HG02798 (cell line): ENCODE data around the gene COASY.
"Not testable (repeated sequence)": the region's sequence is repeated elsewhere in the genome, so short reads cannot be mapped to it uniquely, and the experiment has no call there.

Experiments
- ATAC-seq: cut with Tn5 transposase; IDR thresholded peaks from one replicate; pipeline ENCODE4 v1.9.1; 2021; ENCODE audit warnings: mild to moderate bottlenecking; ENCODE audit not compliant: unreplicated experiment, poor library complexity

The COASY gene

DNA sequence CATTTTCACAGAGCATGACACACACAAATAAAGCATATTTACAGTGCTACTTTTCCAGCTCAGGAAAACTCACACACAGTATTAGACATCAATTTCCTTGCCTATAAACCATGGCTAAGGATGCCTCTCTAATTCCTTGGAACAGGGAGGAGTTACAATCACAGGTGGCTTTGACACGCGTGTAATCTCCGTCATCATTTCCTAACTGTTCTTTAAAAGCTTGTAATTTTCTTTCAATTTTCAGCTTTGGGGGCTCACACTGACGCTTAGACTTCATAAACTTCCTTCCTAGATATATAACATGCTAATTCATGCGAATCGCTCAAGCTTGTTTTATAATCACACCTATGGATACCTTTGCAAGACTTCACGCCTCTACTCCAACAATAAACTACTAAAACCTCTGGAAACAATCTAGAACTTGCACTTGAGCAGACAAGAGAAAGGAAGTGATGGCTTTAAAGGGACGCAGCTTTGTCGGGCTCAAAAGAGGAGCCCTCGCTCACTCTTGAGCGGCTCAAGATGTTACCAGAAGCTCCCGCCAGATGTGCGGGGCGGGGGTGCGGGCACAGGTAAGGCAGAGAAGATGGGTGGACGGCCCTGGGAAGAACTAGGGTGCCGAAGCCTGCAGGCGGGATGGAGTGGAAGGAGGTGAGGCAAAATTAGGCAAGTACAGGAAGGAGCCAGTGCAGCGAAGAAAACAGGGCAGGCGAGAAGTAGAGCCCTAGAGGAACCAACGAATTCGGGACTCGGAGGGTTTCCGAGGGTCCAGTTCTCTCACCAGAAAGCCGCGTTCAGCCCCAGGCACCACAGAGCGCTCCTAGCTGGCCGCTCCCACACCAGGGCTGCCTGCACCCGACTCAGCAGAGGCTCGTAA, 46.6 kb downstream of the COASY start:
- ATAC-seq = peak; percentile 29

DNA sequence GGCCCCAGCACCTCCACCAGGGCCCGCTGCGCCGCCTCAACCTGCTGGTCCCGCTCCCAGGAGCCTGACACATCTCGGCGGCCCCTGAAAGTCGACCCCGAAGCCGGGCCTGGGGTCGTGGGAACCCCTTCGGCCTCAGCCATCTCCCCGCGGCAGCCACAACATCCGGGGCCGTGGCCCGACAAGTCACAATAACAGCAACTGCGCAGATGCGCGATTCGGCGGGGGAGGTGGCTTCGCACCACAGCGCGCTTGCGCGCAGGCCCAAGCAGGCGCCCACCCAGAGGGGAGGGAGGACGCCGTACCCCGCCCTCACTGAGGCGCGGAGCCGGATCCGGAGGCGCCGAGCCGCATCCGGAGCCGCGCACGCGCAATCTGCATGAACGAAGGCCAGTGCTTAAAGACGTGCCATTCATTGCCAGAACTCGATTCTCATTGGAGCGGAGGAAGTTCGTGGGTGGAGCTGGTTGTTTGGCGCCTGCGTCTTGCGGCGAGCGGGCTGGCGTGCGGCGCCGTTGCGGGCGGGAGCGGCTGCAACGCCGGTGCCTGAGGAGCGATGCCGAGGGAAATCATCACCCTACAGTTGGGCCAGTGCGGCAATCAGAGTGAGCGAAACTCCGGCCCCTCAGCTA, 47.4 kb downstream of the COASY start, which contains the start of the genes RETREG3 and TUBG1:
TSS of gene RETREG3 (minus strand) at position 193 of the 632 bp plus-strand sequence. CDS start at position 143, 50 bp downstream.
TSS of gene TUBG1 (plus strand) at position 502 of the 632 bp plus-strand sequence. CDS start at position 557, 55 bp downstream.
- peak; percentile 96 for ATAC-seq

DNA sequence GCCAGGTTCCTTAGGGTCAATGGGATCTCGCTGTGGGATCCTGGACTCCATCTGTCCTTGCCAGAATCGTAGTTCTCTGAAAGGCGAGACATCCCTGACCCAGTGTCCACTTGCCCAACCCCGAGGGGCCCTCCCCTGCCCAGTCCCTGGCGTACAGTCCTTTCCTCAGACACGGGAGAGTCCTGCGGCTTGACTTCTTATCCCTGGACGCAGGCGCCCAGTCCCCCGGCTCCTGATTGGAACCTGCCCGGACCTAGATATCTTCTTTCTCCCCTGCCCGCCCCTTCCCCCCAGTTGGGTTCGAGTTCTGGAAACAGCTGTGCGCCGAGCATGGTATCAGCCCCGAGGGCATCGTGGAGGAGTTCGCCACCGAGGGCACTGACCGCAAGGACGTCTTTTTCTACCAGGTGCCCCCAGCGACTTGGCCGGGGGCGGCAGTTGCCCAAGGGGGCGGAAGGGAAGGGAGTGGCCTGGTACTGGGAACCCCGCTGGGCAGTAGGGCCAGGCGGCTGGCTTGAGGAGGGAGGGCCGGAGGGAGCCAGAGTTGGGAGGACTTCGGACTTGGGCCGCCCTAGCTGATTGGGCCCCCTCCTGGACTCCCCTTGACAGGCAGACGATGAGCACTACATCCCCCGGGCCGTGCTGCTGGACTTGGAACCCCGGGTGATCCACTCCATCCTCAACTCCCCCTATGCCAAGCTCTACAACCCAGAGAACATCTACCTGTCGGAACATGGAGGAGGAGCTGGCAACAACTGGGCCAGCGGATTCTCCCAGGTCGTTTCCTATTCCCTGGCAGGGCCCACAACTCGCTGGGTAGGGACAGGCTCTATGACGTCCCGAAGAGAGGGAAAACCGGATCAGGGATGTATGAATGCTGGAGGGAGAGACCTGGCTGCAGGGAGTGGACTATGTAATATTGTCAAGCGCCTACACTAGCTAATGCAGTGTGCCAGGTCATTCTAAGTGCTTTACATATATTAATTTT, 48.2 kb downstream of the COASY start:
- not testable (repeated sequence) for ATAC-seq

DNA sequence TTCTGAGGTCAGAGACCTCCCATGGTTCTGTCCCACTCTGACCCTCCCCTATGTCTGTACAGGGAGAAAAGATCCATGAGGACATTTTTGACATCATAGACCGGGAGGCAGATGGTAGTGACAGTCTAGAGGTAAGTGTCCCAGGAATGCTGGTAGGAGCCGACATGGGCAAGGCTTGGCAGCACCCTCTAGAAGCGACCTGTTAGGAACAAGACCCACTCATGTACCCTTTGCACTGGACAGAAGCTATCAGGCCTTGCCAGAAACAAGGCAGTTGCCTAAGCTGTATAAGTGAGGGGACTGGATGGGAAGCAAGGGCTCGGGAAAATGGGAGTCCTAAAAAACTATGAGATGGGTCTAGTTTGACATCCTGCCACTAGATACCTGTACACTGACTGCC, 50.1 kb downstream of the COASY start:
- no peak for ATAC-seq

DNA sequence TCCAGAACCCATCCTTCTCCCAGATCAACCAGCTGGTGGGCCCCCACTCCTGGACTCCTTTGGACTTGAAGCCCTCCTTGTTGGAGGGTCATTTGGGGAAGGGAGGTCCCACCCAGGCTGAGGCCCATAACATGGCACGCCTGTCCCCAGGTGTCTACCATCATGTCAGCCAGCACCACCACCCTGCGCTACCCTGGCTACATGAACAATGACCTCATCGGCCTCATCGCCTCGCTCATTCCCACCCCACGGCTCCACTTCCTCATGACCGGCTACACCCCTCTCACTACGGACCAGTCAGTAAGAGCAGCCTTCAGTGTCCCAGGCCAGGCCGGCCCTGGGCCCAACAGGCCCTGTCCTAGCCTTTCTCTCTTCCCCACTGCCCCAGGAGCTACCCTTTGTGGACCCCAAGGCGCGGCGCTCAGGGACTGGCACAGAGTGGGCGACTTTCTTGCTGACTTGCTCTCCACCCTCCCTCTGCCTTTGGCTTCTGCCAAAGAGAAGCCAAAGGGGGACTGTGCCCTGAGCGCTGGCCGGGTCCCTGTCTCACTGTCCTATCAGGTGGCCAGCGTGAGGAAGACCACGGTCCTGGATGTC, 51.8 kb downstream of the COASY start:
- no peak for ATAC-seq
